ENCODE results near the gene BTBD18.
A peak's percentile ranks its signal among the peaks of the same experiment; 100 is the strongest.
"Not testable (repeated sequence)": the region's sequence is repeated elsewhere in the genome, so short reads cannot be mapped to it uniquely, and the experiment has no call there.

Gene BTBD18

GRCh38 chr11:57741132-57742086, 10.2 kb downstream of the BTBD18 start, which contains the start of gene SELENOH:
SELENOH (plus strand) TSS chr11:57741491; CDS start chr11:57741596, 105 bp downstream.
- in situ Hi-C loops (cut with MboI; ENCODE audit: low pct_unique_long_range_greater_than_20kb, low sequenced_read_pairs, unreplicated experiment) = loop anchor here (10.0 kb wide), 1 partner anchor 53 kb away; no protein-coding TSS in a partner anchor
- TF ChIP-seq CTCF (IDR thresholded peaks at IDR 0.05; ENCODE audit: extremely low read depth, insufficient read depth, missing control alignments) = no peak
- peak; percentile 89 for DNase-seq (ENCODE audit: low spot score)

GRCh38 chr11:57735619-57736298, 15.9 kb downstream of the BTBD18 start:
- no peak for DNase-seq (ENCODE audit: low spot score)
- in situ Hi-C loops (cut with MboI; ENCODE audit: low pct_unique_long_range_greater_than_20kb, low sequenced_read_pairs, unreplicated experiment) = no loop called here
- TF ChIP-seq CTCF (IDR thresholded peaks at IDR 0.05; ENCODE audit: extremely low read depth, insufficient read depth, missing control alignments) = no peak

GRCh38 chr11:57732661-57733060, 19.0 kb downstream of the BTBD18 start:
- TF ChIP-seq CTCF (IDR thresholded peaks at IDR 0.05; ENCODE audit: extremely low read depth, insufficient read depth, missing control alignments) = no peak
- DNase-seq (ENCODE audit: low spot score) = no peak
- in situ Hi-C loops (cut with MboI; ENCODE audit: low pct_unique_long_range_greater_than_20kb, low sequenced_read_pairs, unreplicated experiment) = no loop called here

- DNase-seq (ENCODE audit: low spot score) = no peak
- no peak for TF ChIP-seq CTCF (IDR thresholded peaks at IDR 0.05; ENCODE audit: extremely low read depth, insufficient read depth, missing control alignments)
- in situ Hi-C loops (cut with MboI; ENCODE audit: low pct_unique_long_range_greater_than_20kb, low sequenced_read_pairs, unreplicated experiment) = no loop called here
Measured at GRCh38 chr11:57729479-57729878, 22.1 kb downstream of the BTBD18 start.

GRCh38 chr11:57728829-57729228, 22.8 kb downstream of the BTBD18 start:
- in situ Hi-C loops (cut with MboI; ENCODE audit: low pct_unique_long_range_greater_than_20kb, low sequenced_read_pairs, unreplicated experiment) = no loop called here
- no peak for DNase-seq (ENCODE audit: low spot score)
- no peak for TF ChIP-seq CTCF (IDR thresholded peaks at IDR 0.05; ENCODE audit: extremely low read depth, insufficient read depth, missing control alignments)

- no peak for DNase-seq (ENCODE audit: low spot score)
- TF ChIP-seq CTCF (IDR thresholded peaks at IDR 0.05; ENCODE audit: extremely low read depth, insufficient read depth, missing control alignments) = no peak
- in situ Hi-C loops (cut with MboI; ENCODE audit: low pct_unique_long_range_greater_than_20kb, low sequenced_read_pairs, unreplicated experiment) = no loop called here
Measured at GRCh38 chr11:57727185-57727584, 24.4 kb downstream of the BTBD18 start.

GRCh38 chr11:57716726-57717125, 34.9 kb downstream of the BTBD18 start:
- in situ Hi-C loops (cut with MboI; ENCODE audit: low pct_unique_long_range_greater_than_20kb, low sequenced_read_pairs, unreplicated experiment); DNase-seq (ENCODE audit: low spot score): not testable (repeated sequence)
